WI38 (cell line): ENCODE data around the gene CRACR2A.

Experiments
- H3K4me3 ChIP-seq: 2 replicates; pipeline ENCODE4 v1.5.1; 2011; ENCODE audit warnings: low read depth, mild to moderate bottlenecking, control low read depth, low read length
- CTCF ChIP-seq: IDR thresholded peaks from 2 replicates; pipeline ENCODE4 v1.5.1; 2012; ENCODE audit warnings: low read depth, mild to moderate bottlenecking, control low read depth, low read length

The CRACR2A gene

GRCh38 chr12:3715999-3716398 is 36.9 kb downstream of the CRACR2A start:
- TF ChIP-seq CTCF: no peak

GRCh38 chr12:3713947-3714346 is 39.0 kb downstream of the CRACR2A start:
- TF ChIP-seq CTCF: no peak
- H3K4me3 ChIP-seq: no peak overlapping the region

More at GRCh38 chr12:3715999-3716398, 36.9 kb downstream of the CRACR2A start:
- H3K4me3 ChIP-seq: no peak overlapping the region

GRCh38 chr12:3713483-3713882 is 39.4 kb downstream of the CRACR2A start:
- TF ChIP-seq CTCF: no peak
- no peak overlapping the region for H3K4me3 ChIP-seq

GRCh38 chr12:3712209-3712992 is 40.5 kb downstream of the CRACR2A start:
- TF ChIP-seq CTCF: no peak
- no peak overlapping the region for H3K4me3 ChIP-seq

GRCh38 chr12:3705354-3705675 is 47.6 kb downstream of the CRACR2A start:
- no peak overlapping the region for H3K4me3 ChIP-seq
- TF ChIP-seq CTCF: no peak

GRCh38 chr12:3704512-3705353 is 48.2 kb downstream of the CRACR2A start:
- H3K4me3 ChIP-seq: peak overlapping the region; percentile 30

More at GRCh38 chr12:3704512-3705353, 48.2 kb downstream of the CRACR2A start:
- no peak for TF ChIP-seq CTCF
